Adrenal gland (tissue), 5 donors: Measurements from ENCODE around the gene CAMK4.

Experiments
- POLR2A ChIP-seq, 2 donors: fragments of 450-650 bp; IDR thresholded peaks; one replicate each; pipeline ENCODE4 v1.6.1; 2017; ENCODE audit warnings: antibody characterized with exemption in 2 of 2, mild to moderate bottlenecking in 2 of 2, moderate library complexity in 1 of 2
- TF ChIP-seq, protein P1 (sequence below), 6 experiments: fragments of 450-650 bp in 4 of 6; fragments of 200-600 bp in 2 of 6; sonication (generic) in 1 of 6; IDR thresholded peaks; 1 replicate in 5 of 6; 2 replicates in 1 of 6; pipeline versions ENCODE4 v1.5.1 to v1.8.0; 2016 to 2021; ENCODE audit warnings: antibody characterized with exemption in 6 of 6, mild to moderate bottlenecking in 2 of 6, moderate library complexity in 1 of 6
- donor health status: DM: no; HTN: no; CAD: no.

DNA sequence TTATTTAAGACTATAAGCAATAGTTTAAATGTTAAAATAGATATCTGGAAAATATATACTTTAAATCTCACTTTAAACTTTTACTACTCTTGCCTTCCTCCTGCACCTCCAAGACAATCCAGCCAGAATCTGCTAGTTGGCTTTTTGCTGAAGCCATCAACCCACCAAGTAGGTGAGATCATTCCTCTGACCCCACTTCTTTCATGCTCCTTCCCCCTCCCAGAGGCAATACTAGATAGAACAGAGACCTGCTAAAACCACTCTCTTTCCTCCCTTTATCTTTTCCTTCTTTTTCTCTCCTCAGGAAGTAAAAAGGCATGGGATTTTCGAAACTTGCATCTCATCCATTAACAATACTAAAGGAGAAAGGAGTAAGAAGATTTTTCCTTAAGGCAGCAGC is 30.1 kb upstream of the CAMK4 start:
- TF ChIP-seq POLR2A (IDR thresholded peaks at IDR 0.05), result no peak
- TF ChIP-seq, protein P1, sequence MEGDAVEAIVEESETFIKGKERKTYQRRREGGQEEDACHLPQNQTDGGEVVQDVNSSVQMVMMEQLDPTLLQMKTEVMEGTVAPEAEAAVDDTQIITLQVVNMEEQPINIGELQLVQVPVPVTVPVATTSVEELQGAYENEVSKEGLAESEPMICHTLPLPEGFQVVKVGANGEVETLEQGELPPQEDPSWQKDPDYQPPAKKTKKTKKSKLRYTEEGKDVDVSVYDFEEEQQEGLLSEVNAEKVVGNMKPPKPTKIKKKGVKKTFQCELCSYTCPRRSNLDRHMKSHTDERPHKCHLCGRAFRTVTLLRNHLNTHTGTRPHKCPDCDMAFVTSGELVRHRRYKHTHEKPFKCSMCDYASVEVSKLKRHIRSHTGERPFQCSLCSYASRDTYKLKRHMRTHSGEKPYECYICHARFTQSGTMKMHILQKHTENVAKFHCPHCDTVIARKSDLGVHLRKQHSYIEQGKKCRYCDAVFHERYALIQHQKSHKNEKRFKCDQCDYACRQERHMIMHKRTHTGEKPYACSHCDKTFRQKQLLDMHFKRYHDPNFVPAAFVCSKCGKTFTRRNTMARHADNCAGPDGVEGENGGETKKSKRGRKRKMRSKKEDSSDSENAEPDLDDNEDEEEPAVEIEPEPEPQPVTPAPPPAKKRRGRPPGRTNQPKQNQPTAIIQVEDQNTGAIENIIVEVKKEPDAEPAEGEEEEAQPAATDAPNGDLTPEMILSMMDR (IDR thresholded peaks at IDR 0.05), result no peak
